Inflammatory macrophage treated with lipopolysaccharide for 4 hours (primary cell): ENCODE measurements around the gene TBC1D14.

Experiments used
- DNase-seq: peaks from one replicate; pipeline ENCODE4 v3.0.0-alpha.2; 2020

Gene TBC1D14

GRCh38 chr4:7048642-7049041 lies 139.0 kb downstream of the TBC1D14 start:
- no peak for DNase-seq

GRCh38 chr4:7049295-7049694 lies 139.7 kb downstream of the TBC1D14 start:
- DNase-seq: no peak

DNA sequence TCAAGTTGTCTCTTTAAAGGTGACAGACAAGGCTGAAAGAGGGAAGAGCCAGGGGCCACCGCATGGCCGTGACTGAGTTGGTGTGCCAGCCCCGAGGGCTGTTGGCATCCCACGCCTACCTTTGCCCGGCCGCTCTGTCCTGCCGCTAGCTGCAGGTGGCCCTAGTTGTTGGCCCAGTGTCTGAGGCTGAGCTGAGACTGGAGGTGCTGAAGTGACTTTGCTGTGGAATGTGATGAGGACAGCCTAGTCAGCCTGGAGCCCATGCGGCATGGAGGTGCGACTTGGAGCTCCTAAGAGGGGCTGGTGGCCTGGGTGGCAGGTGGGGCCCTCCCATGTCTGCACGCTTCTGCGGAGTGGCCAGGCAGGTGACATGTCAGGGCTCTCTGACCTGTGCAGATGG lies 140.1 kb downstream of the TBC1D14 start:
- no peak for DNase-seq

- no peak for DNase-seq
These were observed 141.0 kb downstream of the TBC1D14 start for GRCh38 chr4:7050481-7051143.

GRCh38 chr4:7051144-7051495 lies 141.5 kb downstream of the TBC1D14 start:
- no peak for DNase-seq

- no peak for DNase-seq
These were observed 142.3 kb downstream of the TBC1D14 start for GRCh38 chr4:7051905-7052304.

- no peak for DNase-seq
These were observed 142.7 kb downstream of the TBC1D14 start for GRCh38 chr4:7052313-7052712.

DNA sequence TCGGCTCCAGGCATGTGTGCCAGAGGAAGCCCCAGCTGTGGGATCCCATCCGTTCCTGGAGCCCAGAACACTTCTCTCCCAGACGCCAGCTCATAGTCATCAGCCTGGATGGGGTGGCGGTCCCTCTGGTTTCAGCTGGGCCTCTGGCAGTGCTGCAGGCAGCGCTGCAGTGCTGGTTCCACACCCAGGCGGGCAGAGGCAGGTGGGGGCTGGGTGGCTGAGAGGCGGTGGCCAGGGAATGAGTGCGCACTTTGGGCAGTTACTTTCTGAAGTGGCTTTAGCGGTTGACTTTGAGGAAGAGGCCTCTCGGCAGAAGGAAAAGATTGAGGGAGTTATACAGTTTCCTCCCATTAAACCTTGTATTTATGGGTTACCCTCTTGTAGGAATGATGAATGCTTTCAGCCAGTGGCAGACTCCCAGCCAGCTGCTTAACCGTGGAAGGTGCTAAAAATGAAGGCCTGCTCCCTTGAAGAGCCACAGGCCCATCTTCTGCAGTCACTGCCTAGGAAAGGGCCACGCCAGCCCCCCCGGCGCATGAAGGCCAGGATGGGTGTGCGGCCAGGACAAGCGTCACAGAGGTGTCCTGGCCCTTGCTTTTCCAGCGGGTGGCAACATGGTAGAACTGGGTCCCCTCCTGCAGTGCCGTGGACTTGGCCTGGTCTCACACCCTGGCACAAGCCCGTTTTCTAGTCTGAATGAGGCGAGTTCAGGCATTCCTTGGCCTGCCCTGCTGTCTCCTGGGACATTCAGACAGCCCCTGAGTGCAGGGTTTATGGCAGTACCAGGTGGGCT lies 143.5 kb downstream of the TBC1D14 start:
- DNase-seq: peak; percentile 44

- no peak for DNase-seq
These were observed 144.7 kb downstream of the TBC1D14 start for GRCh38 chr4:7054106-7054880.

DNA sequence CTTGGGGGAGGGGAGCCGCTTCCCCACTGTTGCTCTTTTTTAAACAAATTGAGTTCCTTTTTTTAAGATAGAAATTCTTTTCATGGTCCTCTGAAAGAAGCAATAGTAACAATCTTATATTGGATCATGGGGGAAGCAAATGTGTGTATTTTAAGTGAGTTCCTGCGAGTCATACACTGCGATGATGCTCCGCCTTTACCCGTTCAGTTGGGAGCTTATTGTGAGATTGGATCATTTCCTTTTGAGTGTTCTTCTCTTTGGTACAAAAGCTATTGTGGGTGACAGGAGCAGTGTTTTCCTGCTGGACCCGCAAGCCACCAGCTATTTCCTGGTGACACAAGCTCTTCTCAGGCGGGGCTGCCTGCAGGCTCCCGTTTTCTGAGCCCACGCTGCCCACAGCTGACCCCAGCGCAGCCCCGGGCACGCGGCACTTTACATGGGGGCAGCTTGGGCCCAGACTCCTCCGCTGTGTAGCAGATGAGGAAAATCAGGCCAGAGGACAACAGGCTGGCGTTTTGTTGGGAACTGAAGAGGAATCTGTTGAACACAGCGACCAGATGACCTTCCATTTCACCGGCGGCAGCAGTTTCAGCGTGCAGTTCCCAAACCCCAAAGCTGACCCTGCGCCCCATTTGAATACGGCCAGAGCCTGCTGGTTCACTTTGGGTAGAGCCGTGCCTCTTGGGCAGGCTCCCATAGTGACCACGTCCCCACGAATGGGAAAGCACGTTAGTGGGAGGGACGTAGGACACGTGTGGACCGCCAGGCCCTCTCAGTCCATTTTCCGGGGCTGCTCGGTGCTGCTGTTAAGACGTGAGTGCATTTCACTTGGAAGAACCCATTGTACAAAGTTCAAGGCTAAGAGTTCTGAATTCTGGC lies 145.7 kb downstream of the TBC1D14 start:
- no peak for DNase-seq

- no peak for DNase-seq
These were observed 146.3 kb downstream of the TBC1D14 start for GRCh38 chr4:7055990-7056325.

DNA sequence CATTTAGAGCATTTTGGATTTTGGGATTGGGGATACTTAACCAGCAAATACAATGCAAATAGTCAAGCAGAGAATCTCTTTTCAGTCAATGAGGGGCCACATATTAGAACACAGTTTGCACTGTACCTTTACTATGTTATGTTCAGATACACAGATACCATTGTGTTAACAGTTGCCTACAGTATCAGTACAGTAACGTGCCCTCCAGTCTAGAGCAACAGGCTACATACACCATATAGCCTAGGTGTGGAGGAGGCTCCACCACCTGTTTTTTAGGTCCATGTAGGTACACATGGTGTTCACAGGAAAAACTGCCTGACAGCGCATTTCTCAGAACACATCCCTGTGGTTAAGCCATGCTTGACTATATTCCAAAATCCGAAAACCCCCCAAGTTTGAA lies 149.2 kb downstream of the TBC1D14 start:
- DNase-seq: no peak

DNA sequence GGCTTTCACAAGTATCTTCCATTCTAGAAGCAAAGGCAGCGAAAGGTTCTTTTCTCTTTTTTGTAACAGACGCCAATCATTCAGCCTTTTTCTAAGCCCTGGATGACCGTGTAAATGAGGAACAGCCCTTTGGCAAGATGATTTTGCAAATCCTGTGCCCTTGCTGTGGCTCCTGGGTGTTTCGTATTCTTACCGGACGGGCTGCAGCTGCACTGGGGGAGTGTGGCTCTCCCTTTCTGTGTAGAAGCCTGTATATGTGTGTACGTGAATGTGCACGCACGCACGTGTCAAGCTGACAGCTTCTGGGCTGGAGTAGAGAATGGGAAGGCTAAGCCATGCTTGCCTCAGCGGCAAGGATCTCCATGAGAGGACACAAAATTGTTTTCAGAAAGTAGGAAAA lies 150.0 kb downstream of the TBC1D14 start:
- DNase-seq: peak; percentile 61

DNA sequence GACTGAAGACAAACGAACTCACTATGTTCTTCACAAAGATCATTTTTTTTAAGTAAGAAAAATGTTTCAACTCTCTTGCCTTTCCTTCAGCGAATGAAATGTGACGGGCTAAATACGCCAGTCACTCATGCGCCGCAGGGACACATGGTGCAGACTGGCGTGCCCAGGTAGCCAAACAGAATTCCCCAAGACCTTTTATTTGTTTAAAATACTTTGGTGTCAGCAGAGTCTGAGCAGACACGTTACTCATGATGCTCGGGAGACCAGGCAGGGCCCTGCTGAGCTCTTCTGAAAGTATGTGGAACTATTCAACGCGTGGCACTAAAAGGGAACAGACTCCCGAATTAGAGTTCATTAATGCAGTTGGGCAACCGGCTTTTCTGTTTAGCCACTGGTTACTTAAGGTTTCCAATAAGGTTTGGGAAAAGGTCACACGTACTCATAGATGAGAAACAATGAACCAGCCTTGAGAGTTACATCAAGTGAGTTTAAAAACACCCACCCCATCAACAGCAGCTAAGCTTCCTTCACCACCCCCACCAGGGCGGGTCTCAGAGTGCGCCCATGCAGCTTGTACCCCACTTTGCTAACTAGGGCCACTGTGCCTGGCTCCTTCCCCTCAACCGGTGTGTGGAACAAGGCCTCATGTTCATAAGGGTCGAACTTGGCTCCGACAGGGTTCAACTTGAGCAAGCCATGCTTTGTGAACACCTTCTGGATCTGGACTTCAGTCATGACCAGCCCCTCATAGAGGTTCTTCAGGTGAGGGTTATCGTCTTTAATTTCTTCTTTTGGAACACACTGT lies 150.9 kb downstream of the TBC1D14 start:
- DNase-seq: peak; percentile 72

DNA sequence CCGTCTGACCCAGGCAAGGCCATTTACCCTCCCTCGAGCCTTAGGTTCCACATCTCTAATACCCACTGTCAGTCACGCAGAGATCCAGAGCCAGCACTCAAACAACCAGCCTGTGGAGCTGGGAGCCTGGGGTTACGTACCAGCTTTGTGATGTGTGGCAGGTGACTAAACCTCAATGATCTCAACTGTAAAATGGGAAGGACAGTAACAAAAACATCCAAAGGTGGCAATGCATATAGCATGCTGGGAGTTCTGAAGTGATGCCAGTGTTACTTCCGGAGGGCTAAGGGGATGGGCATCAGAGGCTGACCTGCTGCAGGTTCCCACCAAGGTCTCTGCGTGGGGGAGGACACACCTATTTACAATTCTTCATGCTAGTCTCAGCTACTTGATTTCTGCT lies 152.2 kb downstream of the TBC1D14 start:
- no peak for DNase-seq

- no peak for DNase-seq
These were observed 153.2 kb downstream of the TBC1D14 start for GRCh38 chr4:7062816-7063215.

GRCh38 chr4:7063362-7063761 lies 153.7 kb downstream of the TBC1D14 start:
- DNase-seq: no peak

DNA sequence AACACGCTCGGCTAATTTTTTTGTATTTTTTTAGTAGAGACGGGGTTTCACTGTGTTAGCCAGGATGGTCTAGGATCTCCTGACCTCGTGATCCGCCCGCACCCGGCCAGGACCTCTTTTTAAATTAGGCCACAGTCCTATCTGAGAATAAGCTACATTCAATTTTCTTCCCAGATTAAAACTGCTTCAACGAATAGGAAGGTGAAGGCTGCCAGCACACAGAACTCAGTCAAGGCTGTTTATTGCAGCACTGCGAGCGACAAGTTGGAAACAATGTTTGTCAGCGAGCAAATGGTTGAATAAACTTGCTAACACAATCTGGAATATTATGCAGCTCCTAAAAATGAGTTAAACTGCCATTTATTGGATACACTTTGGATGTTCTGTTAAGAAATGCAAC lies 156.4 kb downstream of the TBC1D14 start:
- DNase-seq: no peak

GRCh38 chr4:7066493-7066892 lies 156.9 kb downstream of the TBC1D14 start:
- no peak for DNase-seq

DNA sequence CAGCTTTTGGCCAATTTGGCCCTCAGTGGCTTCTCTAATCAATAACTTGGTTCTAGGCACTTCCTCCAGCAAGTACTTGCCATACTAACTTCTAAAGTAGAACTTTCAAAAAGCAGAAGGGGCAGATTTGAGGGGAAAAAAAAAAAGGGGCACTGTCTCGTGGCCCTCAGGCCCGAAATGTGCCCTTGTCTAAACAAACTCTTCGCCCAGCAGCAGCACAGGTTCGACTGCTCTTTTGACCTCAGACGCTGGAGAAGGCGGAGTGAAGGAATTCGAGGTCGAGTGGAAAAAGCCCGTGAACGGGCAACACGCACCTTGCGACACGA lies 157.5 kb downstream of the TBC1D14 start:
- DNase-seq: no peak

- peak; percentile 100 for DNase-seq
These were observed 158.0 kb downstream of the TBC1D14 start, which contains the start of gene GRPEL1 for GRCh38 chr4:7067452-7068278. Gene GRPEL1, minus strand, starts transcription at chr4:7068064. Its CDS starts 32 bp downstream, at chr4:7068032.
